ENCODE measurements around the gene RIPOR2.

The RIPOR2 gene

GRCh38 chr6:24838081-24838480, 97.7 kb downstream of the RIPOR2 start:
- H3K36me3 Mint-ChIP-seq (ENCODE audit: low read depth): peaks cover 89% of the 10 kb centered on the region
- peak overlapping the region; percentile 27 for H3K27ac Mint-ChIP-seq
- H3K4me1 Mint-ChIP-seq (ENCODE audit: low read depth): peaks cover 18% of the 10 kb centered on the region
- H3K27me3 Mint-ChIP-seq (ENCODE audit: low read depth): no peaks in the 10 kb centered on the region
- H3K4me3 Mint-ChIP-seq: no peak overlapping the region
- no peak for DNase-seq (ENCODE audit: low spot score)
- H3K9me3 Mint-ChIP-seq: peaks cover 6% of the 10 kb centered on the region

DNA sequence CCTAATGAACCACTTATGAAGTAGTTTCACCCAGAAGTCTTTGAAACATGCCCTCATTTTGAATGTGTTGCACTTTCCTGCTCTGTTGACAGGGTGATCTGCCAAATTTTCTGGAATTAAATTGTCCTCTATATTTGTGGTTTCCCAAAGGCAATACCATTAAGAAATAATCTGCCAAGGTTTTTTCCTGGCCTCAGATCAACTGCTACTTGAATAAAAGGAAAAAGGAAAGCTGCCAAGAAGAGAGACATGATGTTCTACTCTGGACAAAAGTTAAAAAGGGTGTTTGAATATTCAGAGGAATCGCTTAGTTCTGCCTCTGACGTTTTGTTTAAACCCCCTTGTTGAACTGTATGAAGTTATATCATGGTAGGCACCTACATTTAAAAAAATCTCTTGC, 99.7 kb downstream of the RIPOR2 start:
- no peak overlapping the region for H3K27ac Mint-ChIP-seq
- H3K27me3 Mint-ChIP-seq (ENCODE audit: low read depth): no peaks in the 10 kb centered on the region
- H3K36me3 Mint-ChIP-seq (ENCODE audit: low read depth): peaks cover 91% of the 10 kb centered on the region
- peaks cover 16% of the 10 kb centered on the region for H3K4me1 Mint-ChIP-seq (ENCODE audit: low read depth)
- H3K4me3 Mint-ChIP-seq: no peak overlapping the region
- DNase-seq (ENCODE audit: low spot score): no peak
- H3K9me3 Mint-ChIP-seq: peaks cover 6% of the 10 kb centered on the region

DNA sequence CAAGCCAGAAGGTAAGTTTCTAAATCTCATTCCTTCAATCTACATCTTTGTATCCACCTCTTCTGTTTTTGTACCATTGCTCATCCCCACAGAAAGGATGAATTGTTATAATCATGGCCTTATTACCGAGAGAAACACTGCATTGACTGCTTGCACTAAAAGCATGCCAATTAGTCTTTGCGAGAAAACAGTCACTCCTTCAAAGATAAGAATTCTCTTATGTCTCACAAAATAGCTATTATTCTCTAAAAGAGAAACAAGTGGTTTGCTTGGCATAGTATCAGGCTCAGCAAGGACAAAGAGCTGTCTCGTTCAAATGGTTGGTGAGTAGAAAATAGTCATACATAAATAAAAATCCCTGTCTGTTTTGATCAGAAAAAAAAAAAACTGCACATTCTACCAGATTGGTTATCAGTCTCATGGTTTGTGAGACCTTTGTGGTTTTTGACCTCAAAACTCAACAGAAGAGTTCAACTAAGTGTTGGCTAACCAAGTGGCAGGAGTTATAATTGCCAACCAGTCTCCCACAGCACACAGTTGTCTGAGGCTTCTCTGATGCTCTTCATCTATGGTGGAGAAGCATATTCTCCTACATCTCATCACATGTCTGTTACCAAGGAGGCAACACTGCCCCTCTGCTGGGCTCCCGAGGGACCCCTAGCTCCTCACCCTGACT, 101.9 kb downstream of the RIPOR2 start:
- Mint-ChIP-seq H3K36me3 (ENCODE audit: low read depth) (peaks cover 83% of the 10 kb centered on the region), H3K4me3 (no peak overlapping the region), H3K9me3 (peaks cover 6% of the 10 kb centered on the region), H3K27ac (no peak overlapping the region), H3K27me3 (ENCODE audit: low read depth) (no peaks in the 10 kb centered on the region), H3K4me1 (ENCODE audit: low read depth) (peaks cover 3% of the 10 kb centered on the region)
- DNase-seq (ENCODE audit: low spot score): no peak

- Mint-ChIP-seq H3K4me3 (no peak overlapping the region), H3K9me3 (peaks cover 6% of the 10 kb centered on the region), H3K27ac (no peak overlapping the region), H3K36me3 (ENCODE audit: low read depth) (peaks cover 84% of the 10 kb centered on the region), H3K4me1 (ENCODE audit: low read depth) (peaks cover 3% of the 10 kb centered on the region), H3K27me3 (ENCODE audit: low read depth) (no peaks in the 10 kb centered on the region)
- no peak for DNase-seq (ENCODE audit: low spot score)
Measured at GRCh38 chr6:24832794-24833193, 103.0 kb downstream of the RIPOR2 start.

GRCh38 chr6:24831771-24832716, 103.7 kb downstream of the RIPOR2 start:
- no peak for DNase-seq (ENCODE audit: low spot score)
- Mint-ChIP-seq H3K27me3 (ENCODE audit: low read depth) (no peaks in the 10 kb centered on the region), H3K4me1 (ENCODE audit: low read depth) (peaks cover 3% of the 10 kb centered on the region), H3K4me3 (no peak overlapping the region), H3K27ac (no peak overlapping the region), H3K36me3 (ENCODE audit: low read depth) (peaks cover 87% of the 10 kb centered on the region), H3K9me3 (peaks cover 6% of the 10 kb centered on the region)

DNA sequence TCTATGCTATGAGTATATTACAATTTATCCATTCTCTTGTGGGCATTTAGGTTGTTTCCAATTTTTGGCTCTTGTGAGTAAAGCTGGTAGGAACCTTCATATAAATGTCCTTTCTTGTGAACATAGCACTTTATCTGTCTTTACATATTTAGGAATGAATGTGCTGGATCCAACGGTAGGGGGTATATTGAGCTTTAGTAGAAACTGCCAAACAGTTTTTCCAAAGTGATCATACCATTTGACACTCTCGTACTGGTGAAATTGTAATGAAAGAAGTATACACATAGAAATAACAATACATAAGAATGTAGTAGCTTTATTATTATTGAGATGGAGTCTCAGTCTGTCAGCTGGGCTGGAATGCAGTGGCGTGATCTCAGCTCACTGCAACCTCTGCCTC, 106.1 kb downstream of the RIPOR2 start:
- H3K27me3 Mint-ChIP-seq (ENCODE audit: low read depth): no peaks in the 10 kb centered on the region
- H3K4me3 Mint-ChIP-seq: no peak overlapping the region
- DNase-seq (ENCODE audit: low spot score): no peak
- H3K27ac Mint-ChIP-seq: no peak overlapping the region
- H3K4me1 Mint-ChIP-seq (ENCODE audit: low read depth): peaks cover 3% of the 10 kb centered on the region
- no peaks in the 10 kb centered on the region for H3K9me3 Mint-ChIP-seq
- H3K36me3 Mint-ChIP-seq (ENCODE audit: low read depth): peaks cover 77% of the 10 kb centered on the region

GRCh38 chr6:24827970-24828369, 107.8 kb downstream of the RIPOR2 start:
- no peak for DNase-seq (ENCODE audit: low spot score)
- Mint-ChIP-seq H3K4me3 (no peak overlapping the region), H3K9me3 (no peaks in the 10 kb centered on the region), H3K27ac (no peak overlapping the region), H3K36me3 (ENCODE audit: low read depth) (peaks cover 74% of the 10 kb centered on the region), H3K4me1 (ENCODE audit: low read depth) (no peaks in the 10 kb centered on the region), H3K27me3 (ENCODE audit: low read depth) (no peaks in the 10 kb centered on the region)

GRCh38 chr6:24827162-24827561, 108.6 kb downstream of the RIPOR2 start:
- H3K36me3 Mint-ChIP-seq (ENCODE audit: low read depth): peaks cover 66% of the 10 kb centered on the region
- no peak overlapping the region for H3K4me3 Mint-ChIP-seq
- no peaks in the 10 kb centered on the region for H3K9me3 Mint-ChIP-seq
- no peak for DNase-seq (ENCODE audit: low spot score)
- H3K4me1 Mint-ChIP-seq (ENCODE audit: low read depth): no peaks in the 10 kb centered on the region
- H3K27me3 Mint-ChIP-seq (ENCODE audit: low read depth): no peaks in the 10 kb centered on the region
- H3K27ac Mint-ChIP-seq: no peak overlapping the region

GRCh38 chr6:24825130-24825630, 110.6 kb downstream of the RIPOR2 start:
- no peak for DNase-seq (ENCODE audit: low spot score)
- Mint-ChIP-seq H3K4me3 (no peak overlapping the region), H3K9me3 (no peaks in the 10 kb centered on the region), H3K27me3 (ENCODE audit: low read depth) (no peaks in the 10 kb centered on the region), H3K4me1 (ENCODE audit: low read depth) (no peaks in the 10 kb centered on the region), H3K27ac (no peak overlapping the region), H3K36me3 (ENCODE audit: low read depth) (peaks cover 61% of the 10 kb centered on the region)

DNA sequence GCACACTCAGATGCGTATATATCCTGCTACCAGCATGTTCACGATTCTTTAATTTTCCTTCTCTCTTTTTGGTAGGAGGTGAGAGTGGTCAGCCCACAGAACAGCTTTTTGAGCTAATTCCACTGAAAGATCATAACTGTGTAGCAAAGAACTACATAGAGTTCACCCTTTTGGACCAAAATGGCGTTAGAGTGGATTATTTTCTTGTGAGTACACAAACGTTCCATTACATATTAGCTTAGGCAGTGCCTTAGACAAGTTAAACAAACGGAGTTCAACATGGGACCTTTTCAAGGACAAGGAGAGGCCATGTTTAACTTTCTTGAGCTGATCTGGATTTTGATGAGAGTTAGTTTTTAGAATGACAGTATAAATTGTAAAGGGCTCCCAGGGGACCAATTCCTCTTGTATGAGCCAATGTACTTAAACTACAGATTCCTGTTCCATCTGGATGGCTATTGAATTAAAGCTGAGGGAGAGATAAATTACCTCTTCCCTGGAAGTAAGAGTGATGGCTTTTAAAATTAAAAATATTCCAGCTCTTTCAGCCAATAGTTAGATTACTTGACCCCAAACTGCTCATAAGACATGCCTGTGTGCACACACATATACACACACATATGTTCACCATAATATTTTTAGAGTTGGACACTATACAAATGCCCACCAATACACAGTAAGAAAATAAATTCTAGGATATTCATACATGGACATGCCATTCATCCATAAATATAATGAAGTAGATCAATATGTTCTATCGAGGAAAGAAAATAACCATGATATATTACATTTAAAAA, 111.4 kb downstream of the RIPOR2 start:
- Mint-ChIP-seq H3K9me3 (no peaks in the 10 kb centered on the region), H3K4me1 (ENCODE audit: low read depth) (no peaks in the 10 kb centered on the region), H3K27me3 (ENCODE audit: low read depth) (no peaks in the 10 kb centered on the region), H3K36me3 (ENCODE audit: low read depth) (peaks cover 57% of the 10 kb centered on the region), H3K27ac (no peak overlapping the region), H3K4me3 (no peak overlapping the region)
- no peak for DNase-seq (ENCODE audit: low spot score)

- H3K36me3 Mint-ChIP-seq (ENCODE audit: low read depth): peaks cover 59% of the 10 kb centered on the region
- no peaks in the 10 kb centered on the region for H3K27me3 Mint-ChIP-seq (ENCODE audit: low read depth)
- DNase-seq (ENCODE audit: low spot score): no peak
- H3K9me3 Mint-ChIP-seq: no peaks in the 10 kb centered on the region
- no peak overlapping the region for H3K27ac Mint-ChIP-seq
- H3K4me3 Mint-ChIP-seq: no peak overlapping the region
- no peaks in the 10 kb centered on the region for H3K4me1 Mint-ChIP-seq (ENCODE audit: low read depth)
Measured at GRCh38 chr6:24823185-24823584, 112.6 kb downstream of the RIPOR2 start.

DNA sequence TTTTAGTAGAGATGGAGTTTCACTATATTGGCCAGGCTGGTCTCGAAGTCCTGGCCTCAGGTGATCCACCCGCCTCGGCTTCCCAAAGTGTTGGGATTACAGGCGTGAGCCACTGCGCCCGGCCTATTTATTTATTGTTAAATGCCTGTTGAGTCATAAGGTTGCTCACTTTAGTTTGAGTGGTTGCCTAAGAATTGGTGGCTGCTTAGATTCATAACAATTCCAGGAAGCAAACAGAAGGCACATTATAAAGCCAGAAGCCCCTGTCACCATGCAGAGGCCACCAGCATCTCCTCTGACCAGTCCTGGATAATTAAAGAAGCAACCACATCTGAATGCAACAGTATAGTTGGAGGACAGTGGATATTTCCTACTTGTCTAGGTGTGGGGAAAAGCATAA, 113.1 kb downstream of the RIPOR2 start:
- Mint-ChIP-seq H3K27me3 (ENCODE audit: low read depth) (no peaks in the 10 kb centered on the region), H3K27ac (no peak overlapping the region), H3K4me3 (no peak overlapping the region), H3K4me1 (ENCODE audit: low read depth) (no peaks in the 10 kb centered on the region), H3K9me3 (no peaks in the 10 kb centered on the region), H3K36me3 (ENCODE audit: low read depth) (peaks cover 58% of the 10 kb centered on the region)
- no peak for DNase-seq (ENCODE audit: low spot score)

GRCh38 chr6:24821860-24822444, 113.8 kb downstream of the RIPOR2 start:
- H3K36me3 Mint-ChIP-seq (ENCODE audit: low read depth): peaks cover 54% of the 10 kb centered on the region
- H3K9me3 Mint-ChIP-seq: no peaks in the 10 kb centered on the region
- no peak overlapping the region for H3K4me3 Mint-ChIP-seq
- H3K27me3 Mint-ChIP-seq (ENCODE audit: low read depth): no peaks in the 10 kb centered on the region
- no peaks in the 10 kb centered on the region for H3K4me1 Mint-ChIP-seq (ENCODE audit: low read depth)
- H3K27ac Mint-ChIP-seq: no peak overlapping the region
- no peak for DNase-seq (ENCODE audit: low spot score)
